Erythroblast (primary cell): Measurements from ENCODE around the gene ITPR1.

ENCODE experiments used
- GATA1 ChIP-seq: IDR thresholded peaks from 2 replicates; pipeline ENCODE4 v1.6.1; 2011; ENCODE audit warnings: low read depth, mild to moderate bottlenecking, control low read depth, low read length, moderate library complexity
- POLR2A ChIP-seq: IDR thresholded peaks from 2 replicates; pipeline ENCODE4 v1.6.1; 2011; ENCODE audit warnings: mild to moderate bottlenecking, low read length

- TF ChIP-seq POLR2A (no peak), GATA1 (no peak)
Measured at GRCh38 chr3:4506559-4507023, 13.4 kb downstream of the ITPR1 start.
